DMS153 treated with DMSO at 0.1 percent for 48 hours (cell line): ENCODE data around the gene DGKG.

Experiments used
- DNase-seq: peaks from one replicate; lab custom pipeline; 2025; ENCODE audit not compliant: unreplicated experiment; lab: John Stamatoyannopoulos, UW

DGKG gene

DNA sequence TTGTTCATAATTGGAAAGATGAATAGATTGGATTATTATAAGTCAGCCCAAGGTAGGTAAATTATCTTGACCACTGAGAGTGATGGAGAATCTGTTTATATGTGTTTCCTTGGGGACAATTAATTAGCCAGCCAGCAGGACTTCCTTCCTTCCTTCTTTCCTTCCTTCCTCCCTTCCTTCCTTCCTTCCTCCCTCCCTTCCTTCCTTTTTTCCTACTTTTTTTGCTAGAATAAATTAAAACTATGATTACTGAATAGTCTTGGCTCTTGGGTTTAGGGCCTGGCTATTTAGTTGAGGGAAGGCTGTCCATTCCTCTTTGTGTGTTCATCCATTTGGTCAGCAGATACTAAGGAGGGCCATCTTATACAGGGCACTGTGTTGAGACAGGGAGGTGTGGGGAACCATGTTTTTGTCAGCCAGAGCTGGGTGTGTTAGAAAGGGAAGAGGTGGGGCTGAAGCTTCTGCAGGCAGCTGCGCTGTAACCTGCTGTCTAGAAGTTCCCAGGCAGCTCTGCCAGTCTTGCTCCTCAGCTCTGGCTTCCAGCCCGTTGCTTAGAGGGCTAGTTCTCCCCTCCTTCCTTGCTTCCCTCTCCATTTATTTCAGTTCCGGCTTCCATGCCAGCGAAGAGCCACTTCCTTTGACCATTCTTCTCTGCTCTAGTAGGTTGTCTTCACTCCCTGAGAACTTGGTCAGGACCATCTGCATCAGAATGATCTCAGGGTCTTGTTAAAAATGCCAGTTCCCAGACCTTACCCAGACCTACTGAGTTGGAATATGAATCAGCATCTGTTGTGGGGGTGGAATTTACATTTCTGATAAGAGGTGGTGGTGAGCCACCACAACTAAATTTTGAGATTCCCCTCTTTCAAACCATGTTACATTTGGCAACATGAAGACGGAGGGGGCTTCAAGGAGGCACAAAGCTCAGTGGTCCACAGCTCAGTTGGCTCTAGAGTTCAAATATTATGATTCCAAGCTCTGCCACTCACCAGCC lies 113.9 kb downstream of the DGKG start:
- DNase-seq = no peak

DNA sequence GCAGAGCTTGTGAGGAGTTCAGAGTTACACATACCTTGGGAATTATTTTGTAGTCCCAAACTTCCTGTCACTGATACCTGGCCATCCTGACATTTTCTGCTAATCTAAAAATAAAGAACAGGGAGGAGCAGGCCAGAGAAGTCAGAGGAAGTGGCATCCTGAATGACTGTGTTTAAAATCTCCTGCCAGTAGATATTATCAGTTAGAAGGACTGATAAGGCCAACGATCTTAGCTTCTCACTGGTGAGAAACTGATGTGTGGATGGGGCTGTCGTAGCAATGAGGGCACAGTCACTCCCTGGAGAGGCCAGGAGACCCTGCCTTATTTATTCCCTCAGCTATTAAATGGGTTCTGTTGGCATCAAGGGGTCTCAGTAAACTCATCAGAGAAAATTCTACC lies 115.1 kb downstream of the DGKG start:
- no peak for DNase-seq

DNA sequence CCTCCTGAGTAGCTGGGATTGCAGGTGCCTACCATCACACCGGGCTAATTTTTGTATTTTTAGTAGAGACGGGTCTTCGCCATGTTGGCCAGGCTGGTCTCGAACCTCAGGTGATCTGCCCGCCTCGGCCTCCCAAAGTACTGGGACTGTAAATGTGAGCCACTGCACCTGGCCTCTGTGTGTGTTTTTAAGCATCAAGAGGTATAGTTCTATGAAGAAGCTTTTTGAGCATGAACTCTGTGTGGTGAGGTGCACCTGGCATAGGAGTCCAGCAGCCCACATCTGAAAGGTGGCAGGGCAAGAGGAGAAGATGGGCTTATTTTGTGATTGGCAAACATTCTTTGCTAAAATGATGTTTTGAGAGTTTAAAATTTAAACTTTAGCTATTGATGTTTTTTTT lies 118.0 kb downstream of the DGKG start:
- no peak for DNase-seq

DNA sequence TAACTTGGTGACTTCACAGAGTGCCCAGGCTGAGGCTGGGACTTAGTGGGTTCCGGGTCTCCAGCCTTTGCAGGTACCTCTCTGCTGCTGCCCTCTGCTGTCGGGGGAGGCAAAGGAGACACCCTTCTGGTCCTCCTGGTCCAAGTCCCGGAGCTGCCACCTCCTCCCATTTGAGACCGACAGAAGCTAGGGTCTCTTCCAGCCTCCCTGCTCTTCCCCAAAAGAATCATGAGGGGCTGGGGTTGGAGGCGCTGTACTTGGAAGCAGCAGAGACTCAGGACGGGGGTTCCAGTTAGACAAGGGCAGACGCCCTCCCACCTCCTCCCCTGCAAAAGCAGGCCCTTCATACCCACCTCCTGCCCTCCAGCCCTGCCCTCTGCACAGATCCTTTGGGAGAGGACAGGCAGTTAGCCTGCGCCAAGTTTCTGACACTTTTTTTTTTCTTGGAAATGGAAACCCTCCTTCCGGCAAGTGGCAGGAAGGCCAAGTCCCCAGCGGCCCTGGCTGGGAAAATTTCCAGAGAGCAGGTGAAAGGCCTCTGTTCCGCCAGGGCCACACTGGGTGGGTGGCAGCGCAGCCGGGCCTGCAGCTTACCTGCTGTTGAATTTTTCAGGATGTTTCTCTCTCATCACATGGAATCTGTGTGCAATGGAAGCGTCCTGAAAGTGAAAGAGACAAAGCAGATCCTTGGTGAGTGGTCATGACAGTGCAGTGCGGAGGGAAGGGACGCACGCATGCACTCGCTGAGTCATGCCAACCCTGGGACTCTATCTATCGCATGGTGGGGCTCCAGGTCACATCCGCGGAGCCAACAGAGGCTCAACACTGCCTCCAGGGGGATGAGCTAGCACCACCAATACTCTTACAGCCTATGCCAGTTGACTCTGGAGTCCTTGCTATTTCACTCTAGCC lies 119.9 kb downstream of the DGKG start:
- DNase-seq = peak; percentile 76

DNA sequence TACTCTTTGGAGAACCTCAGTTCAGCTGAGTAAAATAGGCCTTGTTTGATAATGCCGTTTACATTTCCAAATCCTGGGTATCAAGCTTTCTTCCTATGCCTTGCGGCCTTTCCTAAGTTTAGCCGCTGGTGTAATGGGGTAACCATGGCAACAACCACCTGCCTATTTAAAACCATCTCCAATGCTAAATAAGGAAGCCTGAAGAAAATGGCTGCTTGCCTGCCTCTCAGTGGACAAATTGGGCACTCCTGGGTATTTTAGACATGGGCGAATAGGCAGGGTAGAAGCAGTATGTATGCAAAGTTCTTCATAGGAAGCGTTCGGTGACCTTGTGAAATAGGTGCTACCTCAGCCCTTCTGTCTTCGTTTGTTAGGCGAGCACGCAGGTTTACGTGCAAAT lies 122.7 kb downstream of the DGKG start:
- no peak for DNase-seq

DNA sequence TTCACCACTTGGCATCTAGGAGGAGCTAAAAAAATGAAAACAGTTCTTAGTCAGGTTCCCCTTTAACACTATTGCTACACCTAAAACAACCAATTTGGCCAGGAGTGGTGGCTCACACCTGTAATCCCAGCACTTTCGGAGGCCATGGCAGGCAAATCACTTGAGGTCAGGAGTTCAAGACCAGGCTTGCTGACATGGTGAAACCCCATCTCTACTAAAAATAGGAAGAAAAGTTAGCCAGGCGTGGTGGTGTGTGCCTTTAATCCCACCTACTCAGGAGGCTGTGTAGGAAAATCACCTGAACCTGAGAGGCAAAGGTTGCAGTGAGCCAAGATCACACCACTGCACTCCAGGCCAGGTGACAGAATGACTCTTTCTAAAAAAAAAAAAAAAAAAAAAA lies 124.1 kb downstream of the DGKG start:
- no peak for DNase-seq

DNA sequence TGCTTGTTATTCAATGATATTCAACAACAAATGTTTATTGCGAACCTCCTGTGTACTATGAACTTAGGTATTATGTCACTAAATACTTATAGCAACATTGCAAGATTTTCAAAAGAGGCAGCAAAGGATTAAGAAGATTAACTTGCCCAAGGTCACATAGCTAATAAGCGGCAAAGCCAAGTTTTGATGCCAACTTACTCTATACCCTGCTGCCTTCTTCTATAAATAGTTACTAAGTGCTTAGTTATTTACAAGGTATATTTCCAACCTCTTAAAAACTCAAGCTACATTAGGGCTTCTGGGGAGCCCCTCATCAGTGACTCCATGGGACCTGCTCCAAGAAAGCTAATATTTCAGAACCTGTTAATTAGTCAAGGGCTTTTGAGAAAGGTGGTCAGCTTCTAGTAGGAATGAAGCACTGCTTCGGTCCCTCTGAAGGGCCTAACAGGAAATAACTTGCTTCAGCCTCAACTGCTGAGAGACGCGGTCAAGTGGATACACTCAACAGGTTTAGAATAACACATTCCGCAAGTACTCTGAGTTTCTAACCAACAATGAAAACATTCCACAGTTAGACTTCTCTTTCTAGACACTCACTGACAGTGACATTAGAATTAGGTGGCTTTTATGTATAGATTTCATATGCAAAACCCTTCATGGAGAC lies 125.5 kb downstream of the DGKG start:
- DNase-seq = no peak

DNA sequence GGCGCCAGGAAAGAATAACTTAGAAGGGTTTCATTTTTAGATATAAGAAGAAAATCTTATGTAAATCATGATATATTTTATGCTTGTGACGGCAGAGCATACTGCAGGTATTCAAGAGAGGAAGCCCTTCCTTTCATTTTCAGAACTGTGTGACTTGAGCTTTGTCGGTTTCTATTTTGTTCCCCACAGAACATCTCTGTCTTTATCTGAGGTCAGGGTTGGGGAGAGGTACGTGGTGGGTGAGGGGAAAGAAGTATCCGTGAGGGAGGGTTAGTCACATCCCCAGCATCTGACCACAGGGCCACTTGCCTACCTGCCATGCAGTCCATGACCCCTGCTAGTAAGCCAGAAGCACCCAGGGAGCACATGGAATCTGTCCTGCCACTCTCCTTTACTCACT lies 126.5 kb downstream of the DGKG start:
- DNase-seq = no peak

DNA sequence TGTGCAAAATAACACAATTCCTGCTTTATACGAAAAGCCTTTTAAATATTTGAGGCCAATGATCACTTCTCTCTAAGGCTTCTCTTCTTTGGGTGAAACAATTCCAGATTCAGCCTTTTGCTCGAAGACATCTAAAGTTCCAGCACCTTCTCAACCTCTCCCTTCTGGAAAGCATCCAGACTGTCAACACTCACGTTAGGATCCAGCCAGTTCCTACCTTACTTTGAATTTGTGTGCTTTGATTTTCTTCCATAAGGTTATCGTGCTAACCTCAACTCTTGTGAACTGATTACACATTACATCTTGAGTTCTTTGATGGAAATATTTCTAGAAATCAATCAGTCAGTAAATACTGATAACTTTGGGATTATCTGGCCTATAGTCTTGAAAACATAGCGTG lies 127.9 kb downstream of the DGKG start:
- no peak for DNase-seq

DNA sequence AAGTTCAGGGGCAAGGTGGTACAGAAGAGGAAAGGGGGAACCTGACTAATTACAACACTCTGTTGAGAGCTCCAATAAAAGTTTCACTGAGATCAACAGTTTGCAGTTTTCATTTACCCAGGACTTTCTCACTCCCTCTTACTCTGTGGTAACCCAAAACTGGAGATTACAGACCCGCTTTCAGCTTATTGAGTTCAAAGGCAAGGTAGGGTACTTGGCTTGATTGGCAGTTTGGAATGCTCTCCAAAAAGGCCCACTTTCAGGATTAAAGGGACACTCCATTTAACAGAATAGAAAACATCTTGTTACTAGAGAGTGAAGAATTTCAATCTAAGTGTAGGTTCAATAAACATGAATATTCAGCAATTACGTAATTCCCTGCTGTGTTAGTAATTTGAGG lies 135.6 kb downstream of the DGKG start:
- no peak for DNase-seq

DNA sequence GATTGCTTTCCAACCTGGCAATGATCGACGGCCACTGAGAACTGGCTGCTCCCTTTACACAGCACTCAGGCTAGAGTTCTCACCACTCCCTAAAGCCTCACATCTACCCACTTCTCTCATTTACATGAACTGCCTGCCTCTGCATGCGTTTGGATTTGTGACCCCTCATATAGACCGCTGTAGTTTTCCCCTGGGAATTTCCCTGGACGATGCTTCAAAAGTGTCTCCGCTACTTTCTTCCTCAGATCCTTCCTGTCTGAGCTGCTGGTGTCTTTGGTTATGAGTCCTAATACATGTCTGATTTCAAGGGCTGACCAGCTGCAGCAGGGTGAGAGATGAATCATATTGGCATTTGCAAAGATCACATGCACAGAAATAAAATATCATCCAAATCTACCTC lies 136.4 kb downstream of the DGKG start:
- DNase-seq = no peak

DNA sequence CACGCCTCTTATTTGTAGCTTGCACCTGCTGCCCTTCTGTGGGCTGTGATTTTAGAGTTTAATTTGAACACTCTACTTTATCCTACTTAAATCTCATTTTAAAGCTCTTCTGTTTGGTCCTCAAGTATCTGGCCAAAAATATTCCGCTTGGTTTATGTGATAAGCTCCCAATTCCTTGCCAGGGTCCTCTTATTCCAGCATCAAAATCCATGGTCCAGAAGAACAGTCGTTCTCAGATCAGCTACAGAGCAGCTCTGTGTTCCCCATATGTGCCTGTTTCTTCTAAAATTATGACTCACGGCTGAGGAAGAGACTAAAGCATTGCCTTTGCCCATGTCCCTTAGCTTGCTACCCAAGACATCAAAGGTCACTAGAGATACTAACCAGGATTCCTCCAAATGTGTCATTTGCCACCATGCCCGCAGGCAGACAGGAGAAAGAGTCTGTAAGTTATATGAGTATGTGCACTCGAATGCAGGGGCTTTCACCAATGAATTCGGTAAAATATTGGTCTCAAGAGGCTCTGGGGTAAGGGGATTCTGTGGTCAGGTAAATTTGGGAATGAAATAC lies 137.9 kb downstream of the DGKG start:
- DNase-seq = no peak

DNA sequence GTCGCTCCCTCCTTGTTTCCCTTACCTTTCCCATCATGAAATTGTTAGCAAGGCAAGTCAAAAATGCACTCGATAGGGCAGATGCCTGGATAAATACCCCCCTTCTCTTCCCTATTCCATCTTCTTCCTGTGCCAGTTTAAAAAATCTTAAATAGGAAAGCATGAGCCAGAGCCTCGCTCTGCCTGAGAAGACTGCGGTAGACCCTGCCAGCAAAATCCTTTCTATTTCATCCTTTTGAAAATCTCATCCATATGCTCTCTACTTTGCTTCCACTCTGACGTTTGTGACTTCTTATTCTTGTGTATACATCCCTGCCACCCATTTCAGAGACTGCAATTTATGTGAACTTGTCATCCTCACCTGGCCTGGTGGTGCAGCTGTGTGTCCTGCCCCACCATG lies 138.6 kb downstream of the DGKG start:
- no peak for DNase-seq

DNA sequence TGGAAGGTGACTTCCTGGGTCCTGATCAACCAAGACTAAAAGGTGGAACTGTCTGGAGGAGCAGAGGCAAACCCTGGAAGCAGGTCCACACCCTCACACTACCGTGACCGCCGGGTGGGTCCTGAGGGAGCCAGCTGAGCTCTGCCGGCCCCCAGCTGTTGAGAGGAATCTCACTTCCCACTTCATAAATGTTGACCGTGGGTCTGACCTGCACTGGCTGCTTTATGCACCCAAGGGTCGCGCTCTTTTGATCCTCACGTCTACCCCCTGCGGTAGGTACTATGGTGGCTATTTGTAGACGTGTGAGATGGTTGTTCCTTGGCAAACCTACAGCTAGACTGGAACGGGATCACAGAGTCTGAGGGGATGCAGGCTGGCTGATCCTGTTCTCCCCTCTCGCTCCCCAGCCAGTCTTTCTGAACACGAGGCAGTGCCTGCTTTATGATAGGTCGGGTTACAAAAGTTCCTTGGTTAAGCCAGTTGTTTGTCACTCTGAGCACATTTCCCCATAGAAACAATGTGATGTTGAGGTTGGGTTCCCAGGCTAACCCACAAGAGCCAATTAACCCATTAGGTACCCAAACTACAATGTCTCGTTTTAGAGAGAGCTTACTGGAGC lies 140.2 kb downstream of the DGKG start:
- no peak for DNase-seq

DNA sequence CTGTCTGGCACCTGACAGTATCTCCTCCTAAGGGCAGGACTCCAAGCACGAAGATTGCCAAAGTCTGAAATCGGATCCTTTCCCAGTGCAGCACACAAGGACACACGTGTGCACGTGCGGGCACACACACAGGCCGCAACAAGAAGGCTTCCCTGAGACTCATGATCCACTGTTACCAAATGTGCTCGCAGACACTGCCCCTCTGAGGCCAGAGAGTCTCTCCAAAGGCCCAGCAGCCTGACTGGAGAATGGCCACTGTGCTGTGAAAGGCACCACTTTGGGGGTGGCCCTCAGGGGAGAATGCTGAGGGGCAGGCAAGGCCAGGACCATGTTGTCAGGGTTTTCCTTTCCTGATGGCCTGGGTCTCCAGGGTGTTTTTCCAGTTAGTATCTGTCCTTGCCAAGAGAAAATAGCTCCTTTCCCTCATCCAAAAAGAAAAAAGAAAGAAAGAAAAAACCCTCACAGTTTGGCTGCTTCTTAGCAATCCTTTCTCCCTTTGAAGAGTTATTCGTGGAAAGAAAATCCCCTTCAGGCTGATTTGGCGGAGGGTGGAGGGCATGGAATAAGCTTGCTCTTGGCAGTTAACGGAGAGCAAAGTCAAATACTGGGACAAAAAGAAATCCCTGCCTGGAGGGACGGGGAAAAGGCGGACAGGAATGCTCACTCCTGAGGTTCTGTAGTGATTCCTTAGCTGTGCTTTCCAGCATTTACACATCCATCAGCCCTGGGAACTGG lies 141.0 kb downstream of the DGKG start:
- no peak for DNase-seq

DNA sequence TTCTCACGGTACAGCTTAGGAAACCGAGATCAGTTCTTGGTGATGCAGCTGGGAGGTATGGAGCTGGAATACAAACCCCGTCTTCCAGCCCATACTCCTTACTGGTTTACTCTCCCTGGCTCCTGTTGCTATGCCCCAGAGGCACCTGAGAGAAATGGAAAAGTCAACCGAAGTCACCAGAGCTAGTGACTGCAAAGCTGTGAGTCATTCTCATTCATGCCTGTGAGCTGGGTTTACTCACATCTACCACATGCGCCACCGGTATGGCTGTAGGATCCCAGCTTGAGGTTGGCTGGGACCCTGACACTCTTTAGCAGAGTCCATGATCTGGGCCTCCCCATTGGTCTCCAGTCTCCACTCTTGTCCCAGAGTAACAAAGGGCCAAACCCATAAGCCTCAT lies 141.7 kb downstream of the DGKG start:
- no peak for DNase-seq

DNA sequence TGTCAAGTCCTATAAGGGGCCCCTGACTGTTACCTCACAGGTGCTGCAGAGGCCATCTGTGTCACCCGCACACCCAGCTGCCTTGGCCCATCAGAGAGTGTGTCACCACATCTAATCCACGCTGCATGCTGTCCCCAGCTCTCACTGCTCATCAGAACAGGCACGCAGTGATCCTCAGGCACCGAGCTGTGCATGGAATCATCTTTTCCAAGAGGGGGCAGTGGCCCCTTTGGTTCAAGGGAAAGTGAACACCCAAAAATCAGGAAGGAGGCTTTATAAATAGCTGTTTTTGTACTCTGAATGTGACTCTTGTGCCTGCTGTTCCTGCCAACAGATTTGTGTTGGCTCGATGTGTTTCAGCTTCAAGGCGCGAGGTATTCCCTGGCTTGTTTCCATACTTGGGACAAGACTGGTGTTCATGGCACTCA lies 142.8 kb downstream of the DGKG start:
- DNase-seq = no peak

DNA sequence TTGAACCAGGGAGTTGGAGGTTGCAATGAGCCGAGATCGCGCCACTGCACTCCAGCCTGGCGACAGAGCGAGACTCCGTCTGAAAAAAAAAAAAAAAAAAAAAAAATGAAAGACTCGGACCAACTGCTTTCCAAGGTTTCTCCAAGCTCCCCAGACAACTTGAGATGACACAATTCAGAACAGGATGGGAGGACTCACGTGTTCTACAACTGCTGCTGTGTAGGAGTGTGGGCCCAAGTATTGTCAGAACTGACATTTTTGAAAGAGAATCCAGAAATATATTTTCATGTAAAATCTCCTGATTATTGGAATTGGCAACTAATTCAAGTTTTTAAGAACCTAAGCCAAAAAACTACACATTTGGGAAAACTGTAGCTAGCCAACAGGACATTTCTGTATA lies 143.6 kb downstream of the DGKG start:
- no peak for DNase-seq

DNA sequence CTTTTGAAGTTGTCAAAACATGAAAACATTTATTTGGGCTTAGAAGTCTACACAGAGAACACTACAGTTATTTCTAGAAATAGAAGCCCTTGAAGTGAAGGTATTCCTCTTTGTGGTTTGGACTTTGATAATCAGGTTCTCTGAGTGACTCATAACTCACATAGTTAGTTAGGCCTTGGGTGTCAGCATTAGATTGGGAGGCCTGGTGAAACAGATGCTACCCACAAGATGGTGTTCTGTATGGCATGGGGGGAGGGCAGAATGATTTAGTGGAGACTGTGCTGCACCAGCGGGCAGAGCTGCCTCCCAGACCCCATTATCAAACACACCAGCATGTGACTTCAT lies 144.2 kb downstream of the DGKG start:
- DNase-seq = no peak
